H1 (cell line): Measurements from ENCODE around the gene WASF3. TPM values are rescaled to one million over a fixed set of nuclear protein-coding genes. Genes with fewer than 3 reads are reported as not detected.

Experiments
- CTCF ChIA-PET: fragments of 300-600 bp; sonication (Branson Sonifier 250); formaldehyde crosslinking; loops from one replicate; lab custom pipeline; 2021; ENCODE audit not compliant: partially characterized antibody; lab: Charles Lee
- POLR2A ChIA-PET: fragments of 300-600 bp; sonication (Branson Sonifier 250); formaldehyde crosslinking; loops from one replicate; lab custom pipeline; 2021; ENCODE audit warnings: inconsistent platforms; ENCODE audit not compliant: partially characterized antibody; lab: Charles Lee
- DNase-seq, 2 experiments: peaks; one replicate each; pipeline versions ENCODE4 v3.0.0 to v3.0.0-alpha.2; 2010 to 2022; ENCODE audit warnings: low spot score in 2 of 2, low read depth in 1 of 2, mixed read lengths in 1 of 2
- FAIRE-seq: peaks from 2 replicates; lab custom pipeline; 2011; peaks lifted over from hg19 to GRCh38; lab: Jason Lieb, UNC
- H2AFZ ChIP-seq: 2 replicates; pipeline ENCODE4 v1.8.1; 2012; ENCODE audit warnings: low read length, inconsistent platforms
- H2AK5ac ChIP-seq: 2 replicates; pipeline ENCODE4 v1.6.1; 2013; ENCODE audit warnings: low read depth, low read length
- H2BK120ac ChIP-seq: replicated peaks from 2 replicates; pipeline ENCODE3; 2013; ENCODE audit warnings: low read depth, low read length, inconsistent platforms
- H2BK12ac ChIP-seq: 2 replicates; pipeline ENCODE4 v1.6.1; 2013; ENCODE audit warnings: low read depth, low read length
- H2BK15ac ChIP-seq: 2 replicates; pipeline ENCODE4 v1.6.1; 2013; ENCODE audit warnings: low read length
- H2BK20ac ChIP-seq: 2 replicates; pipeline ENCODE4 v1.6.1; 2013; ENCODE audit warnings: low read length
- H2BK5ac ChIP-seq: 2 replicates; pipeline ENCODE4 v1.6.1; 2013; ENCODE audit warnings: low read depth, low read length
- H3K14ac ChIP-seq: 2 replicates; pipeline ENCODE4 v1.6.1; 2013; ENCODE audit warnings: inconsistent platforms; ENCODE audit not compliant: insufficient read length
- H3K18ac ChIP-seq: 2 replicates; pipeline ENCODE4 v1.6.1; 2013; ENCODE audit warnings: low read length; ENCODE audit errors: extremely low read depth
- H3K23ac ChIP-seq: 2 replicates; pipeline ENCODE4 v1.6.1; 2013; ENCODE audit warnings: inconsistent platforms; ENCODE audit not compliant: insufficient read length
- H3K23me2 ChIP-seq: 2 replicates; pipeline ENCODE4 v1.6.1; 2013; ENCODE audit warnings: low read depth, low read length
- H3K27ac ChIP-seq: 2 replicates; pipeline ENCODE4 v1.6.1; 2011; ENCODE audit warnings: low read depth, low read length, inconsistent platforms
- H3K27me3 ChIP-seq, 4 experiments: replicated peaks in 1 of 4; 1 replicate in 1 of 4; 2 replicates in 3 of 4; pipeline versions ENCODE4 v1.6.1 to v1.8.1; 2011 to 2013; ENCODE audit warnings: low read length in 3 of 4, mild to moderate bottlenecking in 3 of 4, inconsistent platforms in 2 of 4, mixed read lengths in 2 of 4, moderate library complexity in 1 of 4; ENCODE audit not compliant: control insufficient read depth in 3 of 4, insufficient read depth in 3 of 4; ENCODE audit errors: extremely low read depth in 1 of 4
- H3K36me3 ChIP-seq, 4 experiments: 2 replicates each; pipeline versions ENCODE4 v1.6.1 to v1.8.1; 2011 to 2013; ENCODE audit warnings: mild to moderate bottlenecking in 4 of 4, low read length in 3 of 4, moderate library complexity in 2 of 4, control low read depth in 1 of 4, inconsistent platforms in 1 of 4; ENCODE audit not compliant: insufficient read depth in 4 of 4, control insufficient read depth in 2 of 4
- H3K4ac ChIP-seq: replicated peaks from 2 replicates; pipeline ENCODE3; 2013; ENCODE audit warnings: low read length, low read depth, mixed read lengths, inconsistent platforms; ENCODE audit not compliant: insufficient read length
- H3K4me1 ChIP-seq, 4 experiments: replicated peaks in 1 of 4; 1 replicate in 1 of 4; 2 replicates in 3 of 4; pipeline versions ENCODE4 v1.6.1 to v1.8.1; 2011 to 2013; ENCODE audit warnings: low read length in 3 of 4, inconsistent platforms in 2 of 4, mixed read lengths in 1 of 4; ENCODE audit not compliant: insufficient read depth in 4 of 4, control insufficient read depth in 3 of 4
- H3K4me2 ChIP-seq, 2 experiments: 2 replicates each; pipeline versions ENCODE4 v1.6.1 to v1.8.1; 2011 to 2013; ENCODE audit warnings: low read depth in 2 of 2, low read length in 2 of 2, control low read depth in 1 of 2, inconsistent platforms in 1 of 2, mild to moderate bottlenecking in 1 of 2; ENCODE audit not compliant: insufficient read depth in 1 of 2
- H3K4me3 ChIP-seq, 4 experiments: fragments of 200-600, 300-600 bp in 1 of 4; sonication (generic), shearing (Covaris generic), sonication (Bioruptor Twin) in 1 of 4; 2 replicates each; pipeline versions ENCODE4 v1.5.1 to v1.8.1; 2011 to 2016; ENCODE audit warnings: low read length in 4 of 4, low read depth in 3 of 4, control low read depth in 2 of 4, inconsistent platforms in 2 of 4, mild to moderate bottlenecking in 2 of 4, mixed read lengths in 1 of 4, moderate library complexity in 1 of 4; ENCODE audit not compliant: insufficient read depth in 2 of 4; ENCODE audit errors: extremely low read depth in 1 of 4
- H3K56ac ChIP-seq: replicated peaks from 2 replicates; pipeline ENCODE3; 2013; ENCODE audit warnings: low read depth, mild to moderate bottlenecking, mixed read lengths, low read length, inconsistent platforms; ENCODE audit not compliant: insufficient read length
- H3K79me1 ChIP-seq: 2 replicates; pipeline ENCODE4 v1.6.1; 2013; ENCODE audit warnings: low read depth, low read length, control low read depth
- H3K79me2 ChIP-seq, 2 experiments: 2 replicates each; pipeline versions ENCODE4 v1.6.1 to v1.8.1; 2012 to 2013; ENCODE audit warnings: low read length in 2 of 2, mild to moderate bottlenecking in 2 of 2, inconsistent platforms in 1 of 2; ENCODE audit not compliant: insufficient read depth in 2 of 2, control insufficient read depth in 1 of 2
- H3K9ac ChIP-seq, 4 experiments: replicated peaks in 1 of 4; 1 replicate in 1 of 4; 2 replicates in 3 of 4; pipeline versions ENCODE4 v1.6.1 to v1.8.1; 2011 to 2013; ENCODE audit warnings: low read depth in 3 of 4, low read length in 3 of 4, control low read depth in 2 of 4, mild to moderate bottlenecking in 2 of 4, moderate library complexity in 2 of 4, inconsistent platforms in 1 of 4; ENCODE audit errors: extremely low read depth in 1 of 4
- H3K9me3 ChIP-seq, 2 experiments: 2 replicates each; pipeline versions ENCODE4 v1.6.1 to v1.8.1; 2012 to 2013; ENCODE audit warnings: mild to moderate bottlenecking in 2 of 2, moderate library complexity in 2 of 2, control low read depth in 1 of 2, inconsistent platforms in 1 of 2, low read depth in 1 of 2, low read length in 1 of 2, mixed read lengths in 1 of 2; ENCODE audit not compliant: insufficient read depth in 2 of 2
- H4K20me1 ChIP-seq, 2 experiments: replicated peaks in 1 of 2; 2 replicates each; pipeline versions ENCODE3 to v1.8.1; 2011 to 2013; ENCODE audit warnings: inconsistent platforms in 2 of 2, low read length in 2 of 2, mild to moderate bottlenecking in 1 of 2; ENCODE audit not compliant: insufficient read depth in 2 of 2, control insufficient read depth in 1 of 2
- H4K5ac ChIP-seq: 2 replicates; pipeline ENCODE4 v1.6.1; 2013; ENCODE audit warnings: low read length, low read depth, mixed read lengths, inconsistent platforms; ENCODE audit not compliant: insufficient read length
- H4K8ac ChIP-seq: 2 replicates; pipeline ENCODE4 v1.8.0; 2013; ENCODE audit warnings: mild to moderate bottlenecking, moderate library complexity, low read length, inconsistent platforms; ENCODE audit not compliant: insufficient read depth; ENCODE audit errors: extremely low read depth
- H4K91ac ChIP-seq: replicated peaks from 2 replicates; pipeline ENCODE3; 2013; ENCODE audit warnings: low read length, mixed read lengths, inconsistent platforms; ENCODE audit not compliant: insufficient read length
- CEBPB ChIP-seq: IDR thresholded peaks from 2 replicates; pipeline ENCODE4 v1.6.1; 2012; ENCODE audit warnings: low read depth, low read length
- KDM1A ChIP-seq: fragments of 200-600, 300-600 bp; sonication (generic); IDR thresholded peaks from 2 replicates; pipeline ENCODE4 v1.7.1; 2016; ENCODE audit warnings: mild to moderate bottlenecking, low read length, borderline replicate concordance
- MAFK ChIP-seq: IDR thresholded peaks from 2 replicates; pipeline ENCODE4 v1.6.1; 2012; ENCODE audit warnings: low read depth, mild to moderate bottlenecking, improper control_type of control experiment, low read length
- PHF8 ChIP-seq: fragments of 200-600 bp; sonication (generic); conservative IDR thresholded peaks from 2 replicates; pipeline ENCODE4 v1.7.1; 2012; ENCODE audit warnings: low read depth, mild to moderate bottlenecking, inconsistent platforms, low read length, moderate library complexity
- POU5F1 ChIP-seq: IDR thresholded peaks from 2 replicates; pipeline ENCODE4 v1.6.1; 2011; ENCODE audit warnings: low read depth, mild to moderate bottlenecking, low read length, moderate library complexity
- SIN3A ChIP-seq, 2 experiments: IDR thresholded peaks in 1 of 2; conservative IDR thresholded peaks in 1 of 2; 2 replicates each; pipeline ENCODE4 v1.6.1; 2011 to 2012; ENCODE audit warnings: low read length in 2 of 2, improper control_type of control experiment in 1 of 2, low read depth in 1 of 2, mild to moderate bottlenecking in 1 of 2
- SUZ12 ChIP-seq: fragments of 200-600 bp; sonication (generic); IDR thresholded peaks from 2 replicates; pipeline ENCODE4 v1.6.1; 2012; ENCODE audit warnings: mild to moderate bottlenecking, inconsistent platforms, low read length, moderate library complexity, mixed read lengths
- whole genome bisulfite sequencing, 2 experiments: shearing (Covaris generic) in 1 of 2; methylation state at CpG; one replicate each; pipeline versions ENCODE4 v1.1.6 to v1.1.7; 2013 to 2015; ENCODE audit warnings: low lambda C conversion rate in 2 of 2, mixed read lengths in 2 of 2, inconsistent platforms in 1 of 2, low coverage in 1 of 2, missing lambda C conversion rate in 1 of 2; ENCODE audit not compliant: insufficient replicate concordance in 2 of 2, insufficient coverage in 1 of 2, insufficient read length in 1 of 2; ENCODE audit errors: extremely low coverage in 1 of 2, missing lambda C conversion rate in 1 of 2; 5-methylcytosine and 5-hydroxymethylcytosine counted together
- polyA plus RNA-seq, 7 experiments: library from polyadenylated mRNA; depleted of rRNA in 3 of 7; stranded (reverse) in 5 of 7; unstranded in 2 of 7; fragments of >200 nt in 5 of 7; fragments of 200-250 nt in 2 of 7; gene quantifications; 1 replicate in 5 of 7; 2 replicates in 1 of 7; 4 replicates in 1 of 7; pipeline versions ENCODE4 v1.2.1 to v1.2.3, GENCODE V29; 2011 to 2013; ENCODE audit warnings: missing spikeins in 2 of 7, mixed read lengths in 2 of 7
- total RNA-seq: library from RNA; stranded (reverse); fragmentation: NEBNext Ultra II Directional; extraction: Animal tissue kit (Norgen Biotek cat#: 25700); gene quantifications from 2 replicates; pipeline ENCODE4 v1.2.1, GENCODE V29; 2021
- TF ChIP-seq, protein P1 (sequence below): IDR thresholded peaks from 2 replicates; pipeline ENCODE4 v1.6.1; 2011; ENCODE audit warnings: low read length, improper control_type of control experiment

WASF3 gene
- total and polyA plus RNA-seq, 2 of the 8 experiments (the other 6 are each of a cell fraction or from before 2014, with no cell fraction given) = 18.7 to 39.8 TPM

DNA sequence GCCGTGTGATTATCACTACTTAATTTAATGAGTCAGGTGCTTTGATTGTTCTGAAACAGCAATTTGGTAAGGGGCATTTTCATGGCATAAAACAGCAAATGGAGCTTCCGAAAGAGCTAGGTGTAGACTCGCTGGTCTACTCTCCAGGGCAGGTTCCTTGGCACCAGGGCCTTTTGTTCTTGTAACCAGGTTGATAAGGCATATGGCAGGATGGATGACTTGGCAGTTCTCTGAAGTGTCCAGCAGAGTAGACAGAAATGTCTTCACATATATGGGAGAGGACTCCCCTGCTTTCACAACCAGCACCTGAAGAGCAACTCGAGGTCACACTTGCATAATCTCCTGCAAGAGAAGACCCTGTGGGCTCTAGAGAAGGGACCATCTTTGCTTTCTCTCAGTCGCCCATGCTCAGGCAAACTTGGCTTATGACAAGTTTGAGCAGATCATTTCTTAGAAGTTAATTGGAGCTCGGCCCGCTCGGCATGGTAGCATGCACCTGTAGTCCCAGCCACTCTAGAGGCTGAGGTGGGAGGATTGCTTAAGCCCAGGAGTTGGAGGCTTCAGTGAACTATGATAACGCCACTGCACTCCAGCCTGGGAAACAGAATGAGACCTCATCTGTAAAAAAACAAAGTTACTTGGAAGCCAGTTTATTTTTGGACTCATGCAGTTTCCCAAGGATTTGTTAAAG, 23.3 kb upstream of the WASF3 start:
- Histone ChIP-seq H3K79me2 (no peaks in the 10 kb centered on the region), H4K5ac (no peak overlapping the region), H2BK20ac (no peak overlapping the region), H3K4me1 (peaks cover 0 to 5% (median 0%) of the 10 kb centered on the region in 4 experiments; a peak in 1 of 7 replicates), H3K9me3 (no peaks in the 10 kb centered on the region), H3K4me2 (no peak overlapping the region), H3K9ac (no peak overlapping the region), H3K56ac (no peak overlapping the region), H3K23ac (no peak overlapping the region), H4K20me1 (no peaks in the 10 kb centered on the region), H3K14ac (no peak overlapping the region), H3K36me3 (no peaks in the 10 kb centered on the region), H4K91ac (no peak overlapping the region), H3K4ac (peak overlapping the region; percentile 19), H2BK12ac (no peak overlapping the region), H2AFZ (no peak overlapping the region), H4K8ac (no peak overlapping the region), H2BK120ac (no peak overlapping the region), H2AK5ac (no peak overlapping the region), H2BK15ac (no peak overlapping the region), H3K27ac (no peak overlapping the region), H3K79me1 (no peaks in the 10 kb centered on the region), H3K18ac (no peak overlapping the region), H2BK5ac (no peak overlapping the region), H3K4me3 (no peak overlapping the region), H3K23me2 (no peaks in the 10 kb centered on the region), H3K27me3 (no peaks in the 10 kb centered on the region)
- CTCF ChIA-PET = no interaction called here
- WGBS, 2 experiments = 88% methylated on average over 9 of the region's 9 CpGs; no CpG with 5 or more reads in 1 of the 2 experiments
- POLR2A ChIA-PET = no interaction called here
- no peak for DNase-seq
- FAIRE-seq = no peak
- TF ChIP-seq, protein P1, sequence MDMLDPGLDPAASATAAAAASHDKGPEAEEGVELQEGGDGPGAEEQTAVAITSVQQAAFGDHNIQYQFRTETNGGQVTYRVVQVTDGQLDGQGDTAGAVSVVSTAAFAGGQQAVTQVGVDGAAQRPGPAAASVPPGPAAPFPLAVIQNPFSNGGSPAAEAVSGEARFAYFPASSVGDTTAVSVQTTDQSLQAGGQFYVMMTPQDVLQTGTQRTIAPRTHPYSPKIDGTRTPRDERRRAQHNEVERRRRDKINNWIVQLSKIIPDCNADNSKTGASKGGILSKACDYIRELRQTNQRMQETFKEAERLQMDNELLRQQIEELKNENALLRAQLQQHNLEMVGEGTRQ = no peak
- TF ChIP-seq KDM1A (no peak), PHF8 (no peak), SUZ12 (no peak), MAFK (no peak), SIN3A (conservative IDR thresholded peaks at IDR 0.05 in 1 of 2, IDR thresholded peaks at IDR 0.05 in 1 of 2; ENCODE audit: low read depth in 1 of 2, low read length in 2 of 2) (no peak), POU5F1 (no peak), CEBPB (no peak)
